Cardiac septum (tissue), 1 donor: Measurements from ENCODE around the gene CAPG. TPM values are rescaled to one million over a fixed set of nuclear protein-coding genes. Genes with fewer than 3 reads are reported as not detected.
A peak's percentile ranks its signal among the peaks of the same experiment; 100 is the strongest.
"Not testable (repeated sequence)": the region's sequence is repeated elsewhere in the genome, so short reads cannot be mapped to it uniquely, and the experiment has no call there.

Experiments used
- DNase-seq: peaks from one replicate; pipeline ENCODE4 v3.0.0-alpha.2; 2020; ENCODE audit warnings: low spot score
- intact Hi-C: fragments of 100-400 bp; cut with DNase I; formaldehyde crosslinking; loops from one replicate; pipeline ENCODE4 v1.14.0; 2022
- total RNA-seq: library from RNA; stranded (reverse); fragmentation: NEBNext Ultra II Directional; extraction: Animal tissue kit (Norgen Biotek cat#: 25700); gene quantifications from one replicate; pipeline ENCODE4 v1.2.1, GENCODE V29; 2021
- donor health status: DM: no; HTN: no; CAD: no.

Gene CAPG
- total RNA-seq, 1 donor from 2014 or later, result 7.4 TPM

- DNase-seq, result no peak
- intact Hi-C loops, result loop anchor here (5.0 kb wide), 1 partner anchor 114 kb away; the partner anchor contains the start of gene MAT2A
Measured at GRCh38 chr2:85423525-85423924, 13.4 kb upstream of the CAPG start.

- DNase-seq, result no peak
- intact Hi-C loops, result loop anchor here (5.0 kb wide), 1 partner anchor 115 kb away; the partner anchor contains the start of gene MAT2A
Measured at GRCh38 chr2:85422072-85422457, 11.9 kb upstream of the CAPG start.

GRCh38 chr2:85421260-85422071 lies 11.3 kb upstream of the CAPG start:
- DNase-seq, result no peak
- intact Hi-C loops, result loop anchor here (1.0 to 5.0 kb wide), 2 partner anchors 116 to 131 kb away; partner anchors contain the start of gene MAT2A

GRCh38 chr2:85420536-85421259 lies 10.5 kb upstream of the CAPG start:
- intact Hi-C loops, result loop anchor here (1.0 to 5.0 kb wide), 2 partner anchors 117 to 132 kb away; partner anchors contain the start of gene MAT2A
- peak; percentile 95 for DNase-seq

- intact Hi-C loops, result no loop called here
- DNase-seq, result no peak
Measured at GRCh38 chr2:85419009-85419675, 9.0 kb upstream of the CAPG start.

GRCh38 chr2:85418132-85419008 lies 8.2 kb upstream of the CAPG start, which contains the start of gene SH2D6:
Gene SH2D6, plus strand, starts transcription at chr2:85418714. Its CDS starts 10,752 bp downstream, at chr2:85429466.
- peak; percentile 92 for DNase-seq
- intact Hi-C loops, result no loop called here

- intact Hi-C loops, result no loop called here
- DNase-seq, result no peak
Measured at GRCh38 chr2:85415980-85416650, 5.9 kb upstream of the CAPG start.

- no peak for DNase-seq
- intact Hi-C loops, result no loop called here
Measured at GRCh38 chr2:85414761-85415553, 4.8 kb upstream of the CAPG start.

- intact Hi-C loops, DNase-seq: not testable (repeated sequence)
Measured at GRCh38 chr2:85414421-85414759, 4.2 kb upstream of the CAPG start.

GRCh38 chr2:85413592-85414420 lies 3.6 kb upstream of the CAPG start:
- intact Hi-C loops, result no loop called here
- no peak for DNase-seq

- intact Hi-C loops, result no loop called here
- no peak for DNase-seq
Measured at GRCh38 chr2:85411405-85411748, 1.2 kb upstream of the CAPG start.

- intact Hi-C loops, result no loop called here
Measured at GRCh38 chr2:85410584-85411404, 628 bp upstream of the CAPG start.

GRCh38 chr2:85405201-85406059 lies 4.7 kb downstream of the CAPG start:
- peak; percentile 84 for DNase-seq
- intact Hi-C loops, result no loop called here

More at GRCh38 chr2:85410584-85411404, 628 bp upstream of the CAPG start:
- DNase-seq, result no peak

GRCh38 chr2:85401844-85402243 lies 8.3 kb downstream of the CAPG start:
- intact Hi-C loops, result no loop called here
- no peak for DNase-seq

GRCh38 chr2:85401464-85401805 lies 8.7 kb downstream of the CAPG start:
- intact Hi-C loops, result no loop called here
- DNase-seq, result no peak
